Measurements from ENCODE around the gene ARMC12.

ARMC12 gene

GRCh38 chr6:35745509-35745908 is 8.7 kb downstream of the ARMC12 start:
- 0 out of 2 replicates have a peak, but pooled peaks cover 6% of the 10 kb centered on the region for H3K9me3 ChIP-seq (ENCODE audit: low read length)
- H2AFZ ChIP-seq (ENCODE audit: low read length), result no peak overlapping the region
- H3K4me1 ChIP-seq (ENCODE audit: insufficient read depth, low read length, severe bottlenecking), result no peaks in the 10 kb centered on the region
- H3K4me2 ChIP-seq (ENCODE audit: low read length), result no peak overlapping the region
- H4K20me1 ChIP-seq (ENCODE audit: insufficient read depth, low read length), result no peaks in the 10 kb centered on the region
- H3K9ac ChIP-seq (ENCODE audit: low read length), result no peak overlapping the region
- no peaks in the 10 kb centered on the region for H3K9me2 ChIP-seq (ENCODE audit: low read depth, low read length)
- no peak overlapping the region for H3K27ac ChIP-seq (ENCODE audit: low read depth, low read length, poor library complexity, severe bottlenecking)
- H3K36me3 ChIP-seq (ENCODE audit: insufficient read depth, low read length), result peaks cover 5% of the 10 kb centered on the region; the same call in 1 of the 2 replicates
- H3F3A ChIP-seq (ENCODE audit: insufficient read depth, low read length), result no peaks in the 10 kb centered on the region
- TF ChIP-seq EZH2 (IDR thresholded peaks at IDR 0.05; ENCODE audit: borderline replicate concordance, low read length) (no peak), CTCF (IDR thresholded peaks at IDR 0.05; ENCODE audit: low read length) (no peak)
- peaks cover 6% of the 10 kb centered on the region; the same call in 1 of the 2 replicates for H3K27me3 ChIP-seq (ENCODE audit: insufficient read depth, low read length)
- no peak overlapping the region for H3K4me3 ChIP-seq (ENCODE audit: low read depth, low read length, poor library complexity, severe bottlenecking)
- H3K79me2 ChIP-seq (ENCODE audit: insufficient read depth, low read length), result no peaks in the 10 kb centered on the region

- no peaks in the 10 kb centered on the region for H3F3A ChIP-seq (ENCODE audit: insufficient read depth, low read length)
- 0 out of 2 replicates have a peak, but pooled peaks cover 6% of the 10 kb centered on the region for H3K9me3 ChIP-seq (ENCODE audit: low read length)
- H3K27me3 ChIP-seq (ENCODE audit: insufficient read depth, low read length), result peaks cover 6% of the 10 kb centered on the region; the same call in 1 of the 2 replicates
Measured at GRCh38 chr6:35746516-35746915, 9.7 kb downstream of the ARMC12 start.

GRCh38 chr6:35747877-35748276 is 11.0 kb downstream of the ARMC12 start:
- peaks cover 5% of the 10 kb centered on the region; the same call in 1 of the 2 replicates for H3K36me3 ChIP-seq (ENCODE audit: insufficient read depth, low read length)

More at GRCh38 chr6:35746516-35746915, 9.7 kb downstream of the ARMC12 start:
- no peaks in the 10 kb centered on the region for H3K4me1 ChIP-seq (ENCODE audit: insufficient read depth, low read length, severe bottlenecking)
- no peak overlapping the region for H3K4me3 ChIP-seq (ENCODE audit: low read depth, low read length, poor library complexity, severe bottlenecking)
- H4K20me1 ChIP-seq (ENCODE audit: insufficient read depth, low read length), result no peaks in the 10 kb centered on the region
- peaks cover 5% of the 10 kb centered on the region; the same call in 1 of the 2 replicates for H3K36me3 ChIP-seq (ENCODE audit: insufficient read depth, low read length)
- H3K27ac ChIP-seq (ENCODE audit: low read depth, low read length, poor library complexity, severe bottlenecking), result no peak overlapping the region
- H3K9me2 ChIP-seq (ENCODE audit: low read depth, low read length), result no peaks in the 10 kb centered on the region
- no peaks in the 10 kb centered on the region for H3K79me2 ChIP-seq (ENCODE audit: insufficient read depth, low read length)
- H2AFZ ChIP-seq (ENCODE audit: low read length), result no peak overlapping the region
- TF ChIP-seq EZH2 (IDR thresholded peaks at IDR 0.05; ENCODE audit: borderline replicate concordance, low read length) (no peak), CTCF (IDR thresholded peaks at IDR 0.05; ENCODE audit: low read length) (no peak)
- no peak overlapping the region for H3K4me2 ChIP-seq (ENCODE audit: low read length)
- H3K9ac ChIP-seq (ENCODE audit: low read length), result no peak overlapping the region

More at GRCh38 chr6:35747877-35748276, 11.0 kb downstream of the ARMC12 start:
- Histone ChIP-seq H3K9ac (ENCODE audit: low read length) (no peak overlapping the region), H3K27ac (ENCODE audit: low read depth, low read length, poor library complexity, severe bottlenecking) (no peak overlapping the region), H3K9me2 (ENCODE audit: low read depth, low read length) (no peaks in the 10 kb centered on the region), H3K4me1 (ENCODE audit: insufficient read depth, low read length, severe bottlenecking) (no peaks in the 10 kb centered on the region), H3K9me3 (ENCODE audit: low read length) (0 out of 2 replicates have a peak, but pooled peaks cover 6% of the 10 kb centered on the region), H3K4me2 (ENCODE audit: low read length) (no peak overlapping the region), H3K79me2 (ENCODE audit: insufficient read depth, low read length) (no peaks in the 10 kb centered on the region), H3K27me3 (ENCODE audit: insufficient read depth, low read length) (peaks cover 6% of the 10 kb centered on the region; the same call in 1 of the 2 replicates), H3K4me3 (ENCODE audit: low read depth, low read length, poor library complexity, severe bottlenecking) (no peak overlapping the region), H2AFZ (ENCODE audit: low read length) (no peak overlapping the region), H4K20me1 (ENCODE audit: insufficient read depth, low read length) (no peaks in the 10 kb centered on the region), H3F3A (ENCODE audit: insufficient read depth, low read length) (no peaks in the 10 kb centered on the region)
- no peak for TF ChIP-seq EZH2 (IDR thresholded peaks at IDR 0.05; ENCODE audit: borderline replicate concordance, low read length)
- TF ChIP-seq CTCF (IDR thresholded peaks at IDR 0.05; ENCODE audit: low read length), result no peak
